Vagina (tissue), 2 donors: ENCODE results near the gene F2R. TPM values are rescaled to one million over a fixed set of nuclear protein-coding genes. Genes with fewer than 3 reads are reported as not detected.

Experiments used
- DNase-seq, 2 donors: peaks; one replicate each; pipeline ENCODE4 v3.0.0-alpha.2; 2017; ENCODE audit errors: extremely low spot score in 2 of 2
- H3K27ac ChIP-seq: fragments of 200-600 bp; sonication (generic); one replicate; pipeline ENCODE4 v1.5.1; 2019
- H3K27me3 ChIP-seq: fragments of 200-600 bp; sonication (generic); one replicate; pipeline ENCODE4 v1.5.1; 2019
- H3K36me3 ChIP-seq, 2 donors: fragments of 200-600 bp; sonication (generic); one replicate each; pipeline ENCODE4 v1.5.1; 2017 to 2019
- H3K4me1 ChIP-seq: fragments of 200-600 bp; sonication (generic); one replicate; pipeline ENCODE4 v1.5.1; 2019
- H3K4me3 ChIP-seq, 2 donors: fragments of 200-600 bp; sonication (generic); 1 replicate in 1 of 2; 2 replicates in 1 of 2; pipeline ENCODE4 v1.5.1; 2016 to 2019
- H3K9me3 ChIP-seq: fragments of 200-600 bp; sonication (generic); one replicate; pipeline ENCODE4 v1.5.1; 2019
- CTCF ChIP-seq, 3 experiments: fragments of 450-650 bp in 2 of 3; fragments of 200-600 bp in 1 of 3; sonication (generic) in 1 of 3; IDR thresholded peaks; one replicate each; pipeline ENCODE4 v1.5.1; 2017 to 2019; ENCODE audit warnings: antibody characterized with exemption in 3 of 3, mild to moderate bottlenecking in 2 of 3, moderate library complexity in 2 of 3
- POLR2A ChIP-seq, 2 donors: fragments of 450-650 bp; IDR thresholded peaks; one replicate each; pipeline ENCODE4 v1.6.1; 2017; ENCODE audit warnings: antibody characterized with exemption in 2 of 2, mild to moderate bottlenecking in 2 of 2, moderate library complexity in 2 of 2
- POLR2AphosphoS5 ChIP-seq, 2 donors: sonication (generic); formaldehyde crosslinking; IDR thresholded peaks; one replicate each; pipeline ENCODE4 v1.9.0; 2017; ENCODE audit warnings: antibody characterized with exemption in 2 of 2, mild to moderate bottlenecking in 2 of 2, low read depth in 1 of 2; ENCODE audit not compliant: insufficient read depth in 1 of 2
- intact Hi-C: fragments of 100-400 bp; cut with DNase I; formaldehyde crosslinking; loops from one replicate; pipeline ENCODE4 v1.15.1; 2023
- total RNA-seq: library from RNA; depleted of rRNA; stranded (reverse); fragments of >200 nt; gene quantifications from one replicate; pipeline ENCODE4 v1.2.3, GENCODE V29; 2016

F2R gene
- total RNA-seq, 1 donor from 2014 or later: 7.1 TPM

GRCh38 chr5:76690704-76691466, 25.0 kb upstream of the F2R start:
- TF ChIP-seq POLR2A (IDR thresholded peaks at IDR 0.05) (no peak), POLR2AphosphoS5 (IDR thresholded peaks at IDR 0.05; ENCODE audit: insufficient read depth in 1 of 2, low read depth in 1 of 2) (no peak), CTCF (IDR thresholded peaks at IDR 0.05) (no peak)
- no peak for DNase-seq
- Histone ChIP-seq H3K27me3 (no peaks in the 10 kb centered on the region), H3K9me3 (no peaks in the 10 kb centered on the region), H3K4me3 (no peak overlapping the region), H3K36me3 (no peaks in the 10 kb centered on the region), H3K4me1 (no peaks in the 10 kb centered on the region), H3K27ac (no peak overlapping the region)
- intact Hi-C loops: no loop called here

GRCh38 chr5:76691467-76692273, 24.3 kb upstream of the F2R start:
- H3K27me3 ChIP-seq: no peaks in the 10 kb centered on the region
- H3K9me3 ChIP-seq: no peaks in the 10 kb centered on the region
- H3K4me3 ChIP-seq: no peak overlapping the region
- TF ChIP-seq POLR2AphosphoS5 (IDR thresholded peaks at IDR 0.05; ENCODE audit: insufficient read depth in 1 of 2, low read depth in 1 of 2): no peak
- no peak for TF ChIP-seq CTCF (IDR thresholded peaks at IDR 0.05)
- no peak for TF ChIP-seq POLR2A (IDR thresholded peaks at IDR 0.05)
- H3K4me1 ChIP-seq: no peaks in the 10 kb centered on the region
- intact Hi-C loops: no loop called here
- no peak for DNase-seq
- no peak overlapping the region for H3K27ac ChIP-seq
- no peaks in the 10 kb centered on the region for H3K36me3 ChIP-seq

DNA sequence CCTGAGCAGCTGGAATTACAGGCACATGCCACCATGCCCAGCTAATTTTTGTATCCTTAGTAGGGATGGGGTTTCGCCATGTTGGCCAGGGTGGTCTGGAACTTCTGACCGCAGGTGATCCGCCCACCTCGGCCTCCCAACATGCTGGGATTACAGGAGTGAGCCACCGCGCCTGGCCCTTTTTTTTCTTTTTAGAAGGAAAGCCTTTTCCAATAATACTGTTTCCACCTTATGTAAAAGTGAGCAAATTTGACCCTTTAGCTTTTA, 23.7 kb upstream of the F2R start:
- DNase-seq: no peak
- TF ChIP-seq POLR2A (IDR thresholded peaks at IDR 0.05) (no peak), CTCF (IDR thresholded peaks at IDR 0.05) (no peak), POLR2AphosphoS5 (IDR thresholded peaks at IDR 0.05; ENCODE audit: insufficient read depth in 1 of 2, low read depth in 1 of 2) (no peak)
- Histone ChIP-seq H3K36me3 (no peaks in the 10 kb centered on the region), H3K9me3 (no peaks in the 10 kb centered on the region), H3K4me3 (no peak overlapping the region), H3K27me3 (no peaks in the 10 kb centered on the region), H3K4me1 (no peaks in the 10 kb centered on the region), H3K27ac (no peak overlapping the region)
- intact Hi-C loops: no loop called here

DNA sequence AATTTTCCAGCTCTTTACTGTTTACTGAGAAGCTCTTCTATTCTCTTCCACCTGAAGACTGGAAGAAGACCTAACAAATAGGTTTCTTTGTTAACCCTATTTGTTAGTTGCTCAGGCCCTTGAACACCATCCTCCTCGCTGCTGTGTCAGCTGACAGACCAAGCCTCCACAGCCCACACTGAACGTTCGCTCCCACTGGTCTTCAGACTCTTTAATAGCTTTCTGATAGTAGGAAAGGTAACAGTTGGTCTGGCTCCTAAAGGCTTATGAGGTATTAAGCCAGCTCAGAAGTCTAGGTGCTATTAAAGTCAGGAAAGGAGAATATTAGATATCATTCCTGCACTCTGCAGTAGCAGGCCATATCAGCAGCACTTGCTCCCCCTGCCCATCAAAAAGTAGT, 23.3 kb upstream of the F2R start:
- no peak for DNase-seq
- no peak for TF ChIP-seq POLR2AphosphoS5 (IDR thresholded peaks at IDR 0.05; ENCODE audit: insufficient read depth in 1 of 2, low read depth in 1 of 2)
- no peak overlapping the region for H3K4me3 ChIP-seq
- H3K27me3 ChIP-seq: no peaks in the 10 kb centered on the region
- H3K9me3 ChIP-seq: no peaks in the 10 kb centered on the region
- no peak overlapping the region for H3K27ac ChIP-seq
- H3K4me1 ChIP-seq: no peaks in the 10 kb centered on the region
- no peaks in the 10 kb centered on the region for H3K36me3 ChIP-seq
- intact Hi-C loops: no loop called here

DNA sequence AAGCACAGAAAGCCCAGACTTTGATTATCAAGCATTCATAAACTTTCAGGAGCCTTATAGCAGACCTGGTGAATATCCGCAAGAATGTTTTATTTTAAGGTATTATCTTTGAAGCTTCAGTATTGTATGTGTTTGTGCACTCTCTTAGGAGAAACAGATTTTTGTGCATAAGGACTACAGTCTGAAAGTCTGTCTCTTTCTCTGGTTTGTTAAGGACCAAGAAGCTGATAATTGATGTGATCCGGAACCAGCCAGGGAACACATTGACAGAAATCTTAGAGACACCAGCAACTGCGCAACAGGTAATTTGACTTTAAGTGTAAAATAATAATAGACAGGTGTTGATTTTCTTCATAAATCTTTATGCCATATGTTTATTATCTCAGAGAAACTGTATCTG, 22.8 kb upstream of the F2R start:
- H3K27ac ChIP-seq: no peak overlapping the region
- no peaks in the 10 kb centered on the region for H3K27me3 ChIP-seq
- no peaks in the 10 kb centered on the region for H3K4me1 ChIP-seq
- DNase-seq: no peak
- no peaks in the 10 kb centered on the region for H3K9me3 ChIP-seq
- no peak overlapping the region for H3K4me3 ChIP-seq
- TF ChIP-seq POLR2A (IDR thresholded peaks at IDR 0.05) (no peak), POLR2AphosphoS5 (IDR thresholded peaks at IDR 0.05; ENCODE audit: insufficient read depth in 1 of 2, low read depth in 1 of 2) (no peak), CTCF (IDR thresholded peaks at IDR 0.05) (no peak)
- H3K36me3 ChIP-seq: no peaks in the 10 kb centered on the region
- intact Hi-C loops: no loop called here
